H1 (cell line): ENCODE results near the gene ZNF646. TPM values are rescaled to one million over a fixed set of nuclear protein-coding genes. Genes with fewer than 3 reads are reported as not detected.

Source experiments
- CTCF ChIA-PET: fragments of 300-600 bp; sonication (Branson Sonifier 250); formaldehyde crosslinking; loops from one replicate; lab custom pipeline; 2021; ENCODE audit not compliant: partially characterized antibody; lab: Charles Lee
- POLR2A ChIA-PET: fragments of 300-600 bp; sonication (Branson Sonifier 250); formaldehyde crosslinking; loops from one replicate; lab custom pipeline; 2021; ENCODE audit warnings: inconsistent platforms; ENCODE audit not compliant: partially characterized antibody; lab: Charles Lee
- DNase-seq, 2 experiments: peaks; one replicate each; pipeline versions ENCODE4 v3.0.0 to v3.0.0-alpha.2; 2010 to 2022; ENCODE audit warnings: low spot score in 2 of 2, low read depth in 1 of 2, mixed read lengths in 1 of 2
- FAIRE-seq: peaks from 2 replicates; lab custom pipeline; 2011; peaks lifted over from hg19 to GRCh38; lab: Jason Lieb, UNC
- H2AFZ ChIP-seq: 2 replicates; pipeline ENCODE4 v1.8.1; 2012; ENCODE audit warnings: low read length, inconsistent platforms
- H2AK5ac ChIP-seq: 2 replicates; pipeline ENCODE4 v1.6.1; 2013; ENCODE audit warnings: low read depth, low read length
- H2BK120ac ChIP-seq: replicated peaks from 2 replicates; pipeline ENCODE3; 2013; ENCODE audit warnings: low read depth, low read length, inconsistent platforms
- H2BK12ac ChIP-seq: 2 replicates; pipeline ENCODE4 v1.6.1; 2013; ENCODE audit warnings: low read depth, low read length
- H2BK15ac ChIP-seq: 2 replicates; pipeline ENCODE4 v1.6.1; 2013; ENCODE audit warnings: low read length
- H2BK20ac ChIP-seq: 2 replicates; pipeline ENCODE4 v1.6.1; 2013; ENCODE audit warnings: low read length
- H2BK5ac ChIP-seq: 2 replicates; pipeline ENCODE4 v1.6.1; 2013; ENCODE audit warnings: low read depth, low read length
- H3K14ac ChIP-seq: 2 replicates; pipeline ENCODE4 v1.6.1; 2013; ENCODE audit warnings: inconsistent platforms; ENCODE audit not compliant: insufficient read length
- H3K18ac ChIP-seq: 2 replicates; pipeline ENCODE4 v1.6.1; 2013; ENCODE audit warnings: low read length; ENCODE audit errors: extremely low read depth
- H3K23ac ChIP-seq: 2 replicates; pipeline ENCODE4 v1.6.1; 2013; ENCODE audit warnings: inconsistent platforms; ENCODE audit not compliant: insufficient read length
- H3K23me2 ChIP-seq: 2 replicates; pipeline ENCODE4 v1.6.1; 2013; ENCODE audit warnings: low read depth, low read length
- H3K27ac ChIP-seq: 2 replicates; pipeline ENCODE4 v1.6.1; 2011; ENCODE audit warnings: low read depth, low read length, inconsistent platforms
- H3K27me3 ChIP-seq, 4 experiments: replicated peaks in 1 of 4; 1 replicate in 1 of 4; 2 replicates in 3 of 4; pipeline versions ENCODE4 v1.6.1 to v1.8.1; 2011 to 2013; ENCODE audit warnings: low read length in 3 of 4, mild to moderate bottlenecking in 3 of 4, inconsistent platforms in 2 of 4, mixed read lengths in 2 of 4, moderate library complexity in 1 of 4; ENCODE audit not compliant: control insufficient read depth in 3 of 4, insufficient read depth in 3 of 4; ENCODE audit errors: extremely low read depth in 1 of 4
- H3K36me3 ChIP-seq, 4 experiments: 2 replicates each; pipeline versions ENCODE4 v1.6.1 to v1.8.1; 2011 to 2013; ENCODE audit warnings: mild to moderate bottlenecking in 4 of 4, low read length in 3 of 4, moderate library complexity in 2 of 4, control low read depth in 1 of 4, inconsistent platforms in 1 of 4; ENCODE audit not compliant: insufficient read depth in 4 of 4, control insufficient read depth in 2 of 4
- H3K4ac ChIP-seq: replicated peaks from 2 replicates; pipeline ENCODE3; 2013; ENCODE audit warnings: low read length, low read depth, mixed read lengths, inconsistent platforms; ENCODE audit not compliant: insufficient read length
- H3K4me1 ChIP-seq, 4 experiments: replicated peaks in 1 of 4; 1 replicate in 1 of 4; 2 replicates in 3 of 4; pipeline versions ENCODE4 v1.6.1 to v1.8.1; 2011 to 2013; ENCODE audit warnings: low read length in 3 of 4, inconsistent platforms in 2 of 4, mixed read lengths in 1 of 4; ENCODE audit not compliant: insufficient read depth in 4 of 4, control insufficient read depth in 3 of 4
- H3K4me2 ChIP-seq, 2 experiments: 2 replicates each; pipeline versions ENCODE4 v1.6.1 to v1.8.1; 2011 to 2013; ENCODE audit warnings: low read depth in 2 of 2, low read length in 2 of 2, control low read depth in 1 of 2, inconsistent platforms in 1 of 2, mild to moderate bottlenecking in 1 of 2; ENCODE audit not compliant: insufficient read depth in 1 of 2
- H3K4me3 ChIP-seq, 4 experiments: fragments of 200-600, 300-600 bp in 1 of 4; sonication (generic), shearing (Covaris generic), sonication (Bioruptor Twin) in 1 of 4; 2 replicates each; pipeline versions ENCODE4 v1.5.1 to v1.8.1; 2011 to 2016; ENCODE audit warnings: low read length in 4 of 4, low read depth in 3 of 4, control low read depth in 2 of 4, inconsistent platforms in 2 of 4, mild to moderate bottlenecking in 2 of 4, mixed read lengths in 1 of 4, moderate library complexity in 1 of 4; ENCODE audit not compliant: insufficient read depth in 2 of 4; ENCODE audit errors: extremely low read depth in 1 of 4
- H3K56ac ChIP-seq: replicated peaks from 2 replicates; pipeline ENCODE3; 2013; ENCODE audit warnings: low read depth, mild to moderate bottlenecking, mixed read lengths, low read length, inconsistent platforms; ENCODE audit not compliant: insufficient read length
- H3K79me1 ChIP-seq: 2 replicates; pipeline ENCODE4 v1.6.1; 2013; ENCODE audit warnings: low read depth, low read length, control low read depth
- H3K79me2 ChIP-seq, 2 experiments: 2 replicates each; pipeline versions ENCODE4 v1.6.1 to v1.8.1; 2012 to 2013; ENCODE audit warnings: low read length in 2 of 2, mild to moderate bottlenecking in 2 of 2, inconsistent platforms in 1 of 2; ENCODE audit not compliant: insufficient read depth in 2 of 2, control insufficient read depth in 1 of 2
- H3K9ac ChIP-seq, 4 experiments: replicated peaks in 1 of 4; 1 replicate in 1 of 4; 2 replicates in 3 of 4; pipeline versions ENCODE4 v1.6.1 to v1.8.1; 2011 to 2013; ENCODE audit warnings: low read depth in 3 of 4, low read length in 3 of 4, control low read depth in 2 of 4, mild to moderate bottlenecking in 2 of 4, moderate library complexity in 2 of 4, inconsistent platforms in 1 of 4; ENCODE audit errors: extremely low read depth in 1 of 4
- H3K9me3 ChIP-seq, 2 experiments: 2 replicates each; pipeline versions ENCODE4 v1.6.1 to v1.8.1; 2012 to 2013; ENCODE audit warnings: mild to moderate bottlenecking in 2 of 2, moderate library complexity in 2 of 2, control low read depth in 1 of 2, inconsistent platforms in 1 of 2, low read depth in 1 of 2, low read length in 1 of 2, mixed read lengths in 1 of 2; ENCODE audit not compliant: insufficient read depth in 2 of 2
- H4K20me1 ChIP-seq, 2 experiments: replicated peaks in 1 of 2; 2 replicates each; pipeline versions ENCODE3 to v1.8.1; 2011 to 2013; ENCODE audit warnings: inconsistent platforms in 2 of 2, low read length in 2 of 2, mild to moderate bottlenecking in 1 of 2; ENCODE audit not compliant: insufficient read depth in 2 of 2, control insufficient read depth in 1 of 2
- H4K5ac ChIP-seq: 2 replicates; pipeline ENCODE4 v1.6.1; 2013; ENCODE audit warnings: low read length, low read depth, mixed read lengths, inconsistent platforms; ENCODE audit not compliant: insufficient read length
- H4K8ac ChIP-seq: 2 replicates; pipeline ENCODE4 v1.8.0; 2013; ENCODE audit warnings: mild to moderate bottlenecking, moderate library complexity, low read length, inconsistent platforms; ENCODE audit not compliant: insufficient read depth; ENCODE audit errors: extremely low read depth
- H4K91ac ChIP-seq: replicated peaks from 2 replicates; pipeline ENCODE3; 2013; ENCODE audit warnings: low read length, mixed read lengths, inconsistent platforms; ENCODE audit not compliant: insufficient read length
- CHD1 ChIP-seq: IDR thresholded peaks from 2 replicates; pipeline ENCODE4 v1.6.1; 2012; ENCODE audit warnings: low read depth, low read length, improper control_type of control experiment
- GABPA ChIP-seq: IDR thresholded peaks from 2 replicates; pipeline ENCODE4 v1.6.1; 2011; ENCODE audit warnings: mild to moderate bottlenecking, low read length, moderate library complexity, borderline replicate concordance; ENCODE audit not compliant: insufficient read depth
- KDM1A ChIP-seq: fragments of 200-600, 300-600 bp; sonication (generic); IDR thresholded peaks from 2 replicates; pipeline ENCODE4 v1.7.1; 2016; ENCODE audit warnings: mild to moderate bottlenecking, low read length, borderline replicate concordance
- KDM4A ChIP-seq: IDR thresholded peaks from one replicate; pipeline ENCODE4 v1.7.1; 2012; ENCODE audit warnings: low read depth, mild to moderate bottlenecking, moderate library complexity, low read length, inconsistent platforms; ENCODE audit not compliant: severe bottlenecking
- NRF1 ChIP-seq: IDR thresholded peaks from 2 replicates; pipeline ENCODE4 v1.6.1; 2011; ENCODE audit warnings: mild to moderate bottlenecking, low read depth, low read length, improper control_type of control experiment
- PHF8 ChIP-seq: fragments of 200-600 bp; sonication (generic); conservative IDR thresholded peaks from 2 replicates; pipeline ENCODE4 v1.7.1; 2012; ENCODE audit warnings: low read depth, mild to moderate bottlenecking, inconsistent platforms, low read length, moderate library complexity
- TBP ChIP-seq: IDR thresholded peaks from 2 replicates; pipeline ENCODE4 v1.6.1; 2011; ENCODE audit warnings: low read depth, low read length, improper control_type of control experiment
- WGBS, 2 experiments: shearing (Covaris generic) in 1 of 2; methylation state at CpG; one replicate each; pipeline versions ENCODE4 v1.1.6 to v1.1.7; 2013 to 2015; ENCODE audit warnings: low lambda C conversion rate in 2 of 2, mixed read lengths in 2 of 2, inconsistent platforms in 1 of 2, low coverage in 1 of 2, missing lambda C conversion rate in 1 of 2; ENCODE audit not compliant: insufficient replicate concordance in 2 of 2, insufficient coverage in 1 of 2, insufficient read length in 1 of 2; ENCODE audit errors: extremely low coverage in 1 of 2, missing lambda C conversion rate in 1 of 2; 5-methylcytosine and 5-hydroxymethylcytosine counted together
- polyA plus RNA-seq, 7 experiments: library from polyadenylated mRNA; depleted of rRNA in 3 of 7; stranded (reverse) in 5 of 7; unstranded in 2 of 7; fragments of >200 nt in 5 of 7; fragments of 200-250 nt in 2 of 7; gene quantifications; 1 replicate in 5 of 7; 2 replicates in 1 of 7; 4 replicates in 1 of 7; pipeline versions ENCODE4 v1.2.1 to v1.2.3, GENCODE V29; 2011 to 2013; ENCODE audit warnings: missing spikeins in 2 of 7, mixed read lengths in 2 of 7
- total RNA-seq: library from RNA; stranded (reverse); fragmentation: NEBNext Ultra II Directional; extraction: Animal tissue kit (Norgen Biotek cat#: 25700); gene quantifications from 2 replicates; pipeline ENCODE4 v1.2.1, GENCODE V29; 2021

Gene ZNF646
- total and polyA plus RNA-seq, 2 of the 8 experiments (the other 6 are each of a cell fraction or from before 2014, with no cell fraction given), result 6.5 to 25.0 TPM

- WGBS, 2 experiments, result 92% methylated on average over 16 of the region's 16 CpGs; no CpG with 5 or more reads in 1 of the 2 experiments
- H3K18ac ChIP-seq, result no peak overlapping the region
- no peak for DNase-seq
These were observed 2.1 kb downstream of the ZNF646 start for GRCh38 chr16:31076319-31076718.

More at GRCh38 chr16:31076319-31076718, 2.1 kb downstream of the ZNF646 start:
- H3K14ac ChIP-seq, result no peak overlapping the region
- peaks cover 7% of the 10 kb centered on the region; the same call in 1 of the 2 replicates for H3K23me2 ChIP-seq
- TF ChIP-seq KDM4A (no peak), PHF8 (no peak), NRF1 (no peak), GABPA (no peak), CHD1 (no peak), KDM1A (no peak), TBP (no peak)
- no peak overlapping the region for H2BK120ac ChIP-seq
- H3K79me2 ChIP-seq, result peaks cover 13 to 55% of the 10 kb centered on the region in 2 experiments
- H2AFZ ChIP-seq, result no peak overlapping the region
- H3K23ac ChIP-seq, result no peak overlapping the region
- H3K56ac ChIP-seq, result no peak overlapping the region
- H2BK12ac ChIP-seq, result no peak overlapping the region
- H3K4me2 ChIP-seq, result no peak overlapping the region
- peaks cover 5 to 45% (median 28%) of the 10 kb centered on the region in 4 experiments; a peak in 7 of 8 replicates for H3K36me3 ChIP-seq
- peaks cover 5 to 30% of the 10 kb centered on the region in 2 experiments for H4K20me1 ChIP-seq
- H3K4ac ChIP-seq, result no peak overlapping the region
- no peak overlapping the region for H2AK5ac ChIP-seq
- H3K4me1 ChIP-seq, result peaks cover 0 to 1% (median 0%) of the 10 kb centered on the region in 4 experiments; a peak in 2 of 7 replicates
- no peak overlapping the region for H3K9ac ChIP-seq
- FAIRE-seq, result no peak
- no peak overlapping the region for H2BK5ac ChIP-seq
- H3K9me3 ChIP-seq, result no peaks in the 10 kb centered on the region
- peaks cover 7% of the 10 kb centered on the region; the same call in 1 of the 2 replicates for H3K79me1 ChIP-seq
- CTCF ChIA-PET, result interaction anchor here (1.0 to 2.1 kb wide), 4 partner anchors 10 to 49 kb away, joined by 3 to 10 read pairs (median 4); no protein-coding TSS in a partner anchor
- H4K5ac ChIP-seq, result no peak overlapping the region
- H4K91ac ChIP-seq, result no peak overlapping the region
- H3K27ac ChIP-seq, result no peak overlapping the region
- no peaks in the 10 kb centered on the region for H3K27me3 ChIP-seq
- H4K8ac ChIP-seq, result no peak overlapping the region
- no peak overlapping the region for H2BK20ac ChIP-seq
- H2BK15ac ChIP-seq, result no peak overlapping the region
- POLR2A ChIA-PET, result interaction anchor here (0.6 to 4.9 kb wide), 4 partner anchors 8 to 98 kb away, joined by 3 to 34 read pairs (median 15); partner anchors contain the start of genes HSD3B7 and VKORC1
- H3K4me3 ChIP-seq, result no peak overlapping the region
